Activated CD8-positive, alpha-beta memory T cell treated with anti-CD3 and anti-CD28 coated beads for 1 hour (primary cell): ENCODE measurements around the gene S1PR2.

Source experiments
- DNase-seq, 2 donors: peaks; one replicate each; pipeline ENCODE4 v3.0.0-alpha.2; 2020; ENCODE audit warnings: low read depth in 1 of 2; ENCODE audit errors: extremely low read depth in 1 of 2

Gene S1PR2

GRCh38 chr19:10230861-10231611 lies at the start of gene S1PR2:
TSS of gene S1PR2 (minus strand) at chr19:10231331. CDS start at chr19:10224905, 6,426 bp downstream.
- DNase-seq = peak in 1 of 2 donors; percentile 46

- DNase-seq = no peak
These were observed 48.8 kb upstream of the S1PR2 start for GRCh38 chr19:10279737-10280442.

GRCh38 chr19:10278935-10279334 lies 47.8 kb upstream of the S1PR2 start:
- DNase-seq = no peak

GRCh38 chr19:10277795-10278589 lies 46.9 kb upstream of the S1PR2 start:
- no peak for DNase-seq

- no peak for DNase-seq
These were observed 43.5 kb upstream of the S1PR2 start for GRCh38 chr19:10274589-10274988.

GRCh38 chr19:10271543-10272086 lies 40.5 kb upstream of the S1PR2 start:
- no peak for DNase-seq

GRCh38 chr19:10270616-10271394 lies 39.7 kb upstream of the S1PR2 start, which contains the start of gene ICAM1:
TSS of gene ICAM1 (plus strand) at chr19:10271120. CDS start at chr19:10271160, 40 bp downstream.
- peak; percentile 26 to 52 for DNase-seq

GRCh38 chr19:10270180-10270615 lies 39.1 kb upstream of the S1PR2 start:
- DNase-seq = peak in 1 of 2 donors; percentile 56

- peak; percentile 65 to 81 for DNase-seq
These were observed 38.4 kb upstream of the S1PR2 start for GRCh38 chr19:10269333-10270179.

- DNase-seq = no peak
These were observed 36.9 kb upstream of the S1PR2 start for GRCh38 chr19:10268071-10268470.

GRCh38 chr19:10266706-10267105 lies 35.6 kb upstream of the S1PR2 start:
- DNase-seq = no peak

GRCh38 chr19:10262771-10263170 lies 31.6 kb upstream of the S1PR2 start:
- DNase-seq = no peak

GRCh38 chr19:10260141-10260584 lies 29.0 kb upstream of the S1PR2 start:
- DNase-seq = no peak

- peak; percentile 68 to 80 for DNase-seq
These were observed 28.2 kb upstream of the S1PR2 start for GRCh38 chr19:10259162-10259905.

- no peak for DNase-seq
These were observed 27.1 kb upstream of the S1PR2 start for GRCh38 chr19:10258080-10258710.

- DNase-seq = no peak
These were observed 26.0 kb upstream of the S1PR2 start for GRCh38 chr19:10256970-10257615.

- DNase-seq = no peak
These were observed 25.4 kb upstream of the S1PR2 start for GRCh38 chr19:10256551-10256950.

- no peak for DNase-seq
These were observed 24.2 kb upstream of the S1PR2 start for GRCh38 chr19:10255358-10255757.
